WTC11 (cell line): ENCODE measurements around the gene TCEAL7. TPM values are rescaled to one million over a fixed set of nuclear protein-coding genes. Genes with fewer than 3 reads are reported as not detected.
A peak's percentile ranks its signal among the peaks of the same experiment; 100 is the strongest.

Experiments
- ATAC-seq: fragments of 200-7000 bp; cut with Tn5 transposase; 2 replicates; pipeline ENCODE4 v1.10.0; 2021; ENCODE audit warnings: mild to moderate bottlenecking, moderate library complexity
- CTCF ChIA-PET: fragments of 300-600 bp; sonication (Branson Sonifier 250); formaldehyde crosslinking; loops from one replicate; lab custom pipeline; 2021; ENCODE audit warnings: antibody characterized with exemption; lab: Charles Lee
- POLR2A ChIA-PET: fragments of 350-600 bp; sonication (Branson Sonifier 250); formaldehyde crosslinking; loops from one replicate; lab custom pipeline; 2021; ENCODE audit warnings: antibody characterized with exemption; lab: Charles Lee
- DNase-seq: peaks from one replicate; pipeline ENCODE4 v3.0.0; 2021; ENCODE audit warnings: low spot score
- H3K27ac Mint-ChIP-seq: 2 replicates; pipeline ENCODE4 v1.8.0; 2021; ENCODE audit warnings: mixed read lengths
- H3K27me3 Mint-ChIP-seq: 2 replicates; pipeline ENCODE4 v1.8.0; 2021; ENCODE audit warnings: low read depth, mild to moderate bottlenecking, moderate library complexity, mixed read lengths
- H3K36me3 Mint-ChIP-seq: 2 replicates; pipeline ENCODE4 v1.8.0; 2021; ENCODE audit warnings: mixed read lengths
- H3K4me1 Mint-ChIP-seq: 2 replicates; pipeline ENCODE4 v1.8.0; 2022; ENCODE audit warnings: mixed read lengths
- H3K4me3 Mint-ChIP-seq: 2 replicates; pipeline ENCODE4 v1.8.0; 2021; ENCODE audit warnings: mild to moderate bottlenecking, moderate library complexity, mixed read lengths
- H3K9me3 Mint-ChIP-seq: 2 replicates; pipeline ENCODE4 v1.8.0; 2021; ENCODE audit warnings: mixed read lengths
- ARID4B ChIP-seq: sonication (generic); formaldehyde crosslinking; IDR thresholded peaks from 2 replicates; pipeline ENCODE4 v1.8.0; 2023; ENCODE audit warnings: missing genetic modification reagents, mild to moderate bottlenecking, borderline replicate concordance
- CREB1 ChIP-seq: sonication (generic); formaldehyde crosslinking; IDR thresholded peaks from 2 replicates; pipeline ENCODE4 v1.8.0; 2023; ENCODE audit warnings: mild to moderate bottlenecking, missing genetic modification reagents
- CREM ChIP-seq: sonication (generic); formaldehyde crosslinking; IDR thresholded peaks from 2 replicates; pipeline ENCODE4 v1.8.1; 2022; ENCODE audit warnings: mild to moderate bottlenecking, missing genetic modification reagents, moderate library complexity
- E2F1 ChIP-seq: sonication (generic); formaldehyde crosslinking; IDR thresholded peaks from 2 replicates; pipeline ENCODE4 v1.8.0; 2022; ENCODE audit warnings: mild to moderate bottlenecking, missing genetic modification reagents
- E2F4 ChIP-seq: sonication (generic); formaldehyde crosslinking; IDR thresholded peaks from 2 replicates; pipeline ENCODE4 v1.8.1; 2022; ENCODE audit warnings: low read depth, mild to moderate bottlenecking, moderate library complexity, missing genetic modification reagents, borderline replicate concordance
- ESRRA ChIP-seq: sonication (generic); formaldehyde crosslinking; IDR thresholded peaks from 2 replicates; pipeline ENCODE4 v1.8.1; 2022; ENCODE audit warnings: mild to moderate bottlenecking, missing genetic modification reagents, borderline replicate concordance
- FOXK1 ChIP-seq: sonication (generic); formaldehyde crosslinking; IDR thresholded peaks from 2 replicates; pipeline ENCODE4 v1.8.0; 2022; ENCODE audit warnings: mild to moderate bottlenecking, moderate library complexity, missing genetic modification reagents
- HMGA2 ChIP-seq: fragments of 250-450 bp; sonication (Bioruptor Pico); IDR thresholded peaks from 2 replicates; pipeline ENCODE4 v1.4.0; 2021; ENCODE audit warnings: mild to moderate bottlenecking, moderate library complexity
- MAX ChIP-seq: sonication (generic); formaldehyde crosslinking; IDR thresholded peaks from 2 replicates; pipeline ENCODE4 v1.8.0; 2022; ENCODE audit warnings: mild to moderate bottlenecking, missing genetic modification reagents
- MXD4 ChIP-seq: fragments of 250-450 bp; sonication (Bioruptor Pico); IDR thresholded peaks from 2 replicates; pipeline ENCODE4 v1.8.0; 2021; ENCODE audit warnings: mild to moderate bottlenecking, moderate library complexity, borderline replicate concordance
- NFE2L1 ChIP-seq: sonication (generic); formaldehyde crosslinking; IDR thresholded peaks from 2 replicates; pipeline ENCODE4 v1.8.1; 2023; ENCODE audit warnings: missing genetic modification reagents
- OVOL2 ChIP-seq: fragments of 250-450 bp; sonication (Bioruptor Pico); IDR thresholded peaks from 2 replicates; pipeline ENCODE4 v1.9.0; 2021; ENCODE audit warnings: mild to moderate bottlenecking, borderline replicate concordance
- ZNF532 ChIP-seq: fragments of 250-450 bp; sonication (Bioruptor Pico); IDR thresholded peaks from 2 replicates; pipeline ENCODE4 v1.9.0; 2021; ENCODE audit warnings: mild to moderate bottlenecking, borderline replicate concordance
- total RNA-seq: library from RNA; stranded (reverse); gene quantifications from 3 replicates; pipeline ENCODE4 v1.2.3, GENCODE V29; 2021

TCEAL7 gene
- total RNA-seq, 1 experiment from 2014 or later, result 5.6 TPM

- TF ChIP-seq ZNF532 (CRISPR knock-in tag) (no peak), MXD4 (CRISPR knock-in tag) (no peak), CREM (CRISPR knock-in tag) (no peak), MAX (peak; percentile 55; the same call in 1 of the 2 replicates), OVOL2 (CRISPR knock-in tag) (no peak), HMGA2 (CRISPR knock-in tag) (no peak), E2F4 (no peak), FOXK1 (CRISPR knock-in tag) (peak; percentile 92), NFE2L1 (CRISPR knock-in tag) (no peak), ESRRA (CRISPR knock-in tag) (no peak)
These were observed 19.3 kb upstream of the TCEAL7 start, which contains the start of gene BEX2 (continued) for GRCh38 chrX:103310555-103311398.

GRCh38 chrX:103311399-103311780 lies 18.6 kb upstream of the TCEAL7 start:
- peaks cover 4% of the 10 kb centered on the region; the same call in 1 of the 2 replicates for H3K4me1 Mint-ChIP-seq
- TF ChIP-seq ARID4B (CRISPR knock-in tag) (no peak), CREB1 (CRISPR knock-in tag) (no peak), E2F1 (CRISPR knock-in tag) (no peak)
- H3K4me3 Mint-ChIP-seq, result peak overlapping the region; percentile 72
- ChIA-PET POLR2A (interaction anchor here (0.5 to 1.6 kb wide), 3 partner anchors 57 to 119 kb away, joined by 4 to 5 read pairs (median 4); partner anchors contain the start of genes BEX3 and TCEAL8), CTCF (interaction anchor here (1.3 kb wide), 1 partner anchor 153 kb away, joined by 5 read pairs; no protein-coding TSS in a partner anchor)
- no peaks in the 10 kb centered on the region for H3K36me3 Mint-ChIP-seq
- peaks cover 14% of the 10 kb centered on the region for H3K27me3 Mint-ChIP-seq
- no peak for DNase-seq
- no peak overlapping the region for H3K27ac Mint-ChIP-seq
- no peaks in the 10 kb centered on the region for H3K9me3 Mint-ChIP-seq
- ATAC-seq, result no peak
